Activated CD8-positive, alpha-beta T cell treated with anti-CD3 and anti-CD28 coated beads, Interleukin-2, amount 10 ng/mL, durations not matched to agents 7 days and 5 days (primary cell): ENCODE measurements around the gene CENPO. TPM values are rescaled to one million over a fixed set of nuclear protein-coding genes. Genes with fewer than 3 reads are reported as not detected.
A peak's percentile ranks its signal among the peaks of the same experiment; 100 is the strongest.

Source experiments
- ATAC-seq: fragments of 150-1000 bp; cut with Tn5 transposase; one replicate; pipeline ENCODE4 v1.10.0; 2021; ENCODE audit warnings: moderate library complexity
- CTCF ChIA-PET: fragments of 350-600 bp; sonication (Branson Sonifier 250); formaldehyde crosslinking; loops from one replicate; lab custom pipeline; 2021; ENCODE audit warnings: antibody characterized with exemption; lab: Charles Lee
- POLR2A ChIA-PET: fragments of 350-600 bp; sonication (Branson Sonifier 250); formaldehyde crosslinking; loops from one replicate; lab custom pipeline; 2021; ENCODE audit warnings: antibody characterized with exemption; lab: Charles Lee
- DNase-seq: peaks from one replicate; pipeline ENCODE4 v3.0.0-alpha.2; 2020
- H3K27ac Mint-ChIP-seq: one replicate; pipeline ENCODE4 v1.8.0; 2021; ENCODE audit warnings: mild to moderate bottlenecking, mixed read lengths
- H3K27me3 Mint-ChIP-seq: one replicate; pipeline ENCODE4 v1.8.0; 2021; ENCODE audit warnings: low read depth, mixed read lengths
- H3K36me3 Mint-ChIP-seq: one replicate; pipeline ENCODE4 v1.8.0; 2021; ENCODE audit warnings: low read depth, mixed read lengths
- H3K4me1 Mint-ChIP-seq: one replicate; pipeline ENCODE4 v1.8.0; 2021; ENCODE audit warnings: low read depth, mixed read lengths
- H3K4me3 Mint-ChIP-seq: one replicate; pipeline ENCODE4 v1.8.0; 2021; ENCODE audit warnings: mild to moderate bottlenecking, mixed read lengths
- H3K9me3 Mint-ChIP-seq: one replicate; pipeline ENCODE4 v1.8.0; 2022; ENCODE audit warnings: mixed read lengths; ENCODE audit not compliant: insufficient read depth
- total RNA-seq, 2 experiments: library from RNA; stranded (reverse); gene quantifications; one replicate each; pipeline ENCODE4 v1.2.3, GENCODE V29; 2021

The CENPO gene
- total RNA-seq, 2 experiments from 2014 or later, result 53.9 to 56.1 TPM

DNA sequence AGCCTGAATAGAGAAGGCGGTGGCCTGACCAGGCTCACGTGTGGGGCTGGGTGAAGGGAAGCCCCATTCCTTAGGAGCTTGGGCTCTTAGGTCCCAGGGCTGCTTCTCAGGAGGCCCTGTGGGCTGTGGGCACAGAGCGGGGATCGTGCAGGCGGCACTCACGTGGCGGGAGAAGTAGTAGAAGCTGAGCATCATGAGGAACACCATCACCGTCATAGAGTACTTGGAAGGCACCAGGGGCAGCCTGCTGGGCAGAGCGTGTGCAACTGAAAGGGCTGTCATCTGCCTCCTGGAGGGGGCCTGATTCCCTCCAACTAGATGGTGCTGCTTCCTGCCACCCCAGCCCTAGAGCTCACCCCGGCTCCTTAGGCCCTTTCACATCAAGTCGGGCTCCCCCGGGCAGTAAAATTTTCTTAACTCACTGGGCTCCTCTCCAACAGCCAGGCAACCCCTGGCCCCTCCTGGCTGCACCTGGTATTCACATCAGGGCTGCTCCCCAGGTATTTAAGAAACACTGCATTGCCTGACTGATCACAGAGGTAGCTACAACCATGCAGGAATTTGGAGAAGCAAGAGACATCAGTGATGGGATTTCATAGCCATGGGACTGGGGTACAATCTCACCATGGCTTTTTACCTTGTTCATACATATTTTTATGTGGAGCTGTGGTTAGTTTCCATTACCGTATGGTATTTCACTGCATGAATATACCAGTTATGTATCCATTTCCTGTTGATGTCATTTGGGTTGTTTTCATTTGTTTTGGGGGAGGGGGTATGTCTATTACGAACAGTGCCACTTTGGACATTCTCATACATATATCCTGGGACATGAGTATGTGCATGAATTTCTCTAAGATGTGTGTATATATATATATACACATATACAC is 32.9 kb downstream of the CENPO start:
- CTCF ChIA-PET, result interaction anchor here (0.8 to 6.5 kb wide), 10 partner anchors 13 to 417 kb away, joined by 3 to 96 read pairs (median 4); no protein-coding TSS in a partner anchor
- H3K4me3 Mint-ChIP-seq, result no peak overlapping the region
- DNase-seq (no peak), ATAC-seq (peak; percentile 18)
- H3K36me3 Mint-ChIP-seq, result peaks cover 49% of the 10 kb centered on the region
- H3K4me1 Mint-ChIP-seq, result peaks cover 14% of the 10 kb centered on the region
- H3K27me3 Mint-ChIP-seq, result no peaks in the 10 kb centered on the region
- POLR2A ChIA-PET, result no interaction called here
- H3K27ac Mint-ChIP-seq, result peak overlapping the region; percentile 36
- no peaks in the 10 kb centered on the region for H3K9me3 Mint-ChIP-seq

DNA sequence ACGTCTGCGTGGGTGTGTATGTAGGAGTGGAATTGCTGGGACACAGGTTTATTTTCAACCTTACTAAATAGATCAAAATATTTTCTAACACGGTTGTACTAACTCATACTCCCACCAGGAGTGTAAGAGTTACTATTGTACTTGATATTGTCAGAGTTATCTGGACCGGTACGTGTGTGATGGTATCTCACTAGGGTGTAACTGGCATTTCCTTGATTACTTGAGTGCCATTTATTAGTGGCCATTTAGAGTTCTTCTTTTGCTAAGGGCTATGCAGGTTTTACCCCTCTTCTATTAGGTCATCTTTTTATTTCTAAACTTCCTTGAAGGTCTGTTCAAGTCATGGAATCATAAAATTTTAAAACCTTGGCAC is 33.5 kb downstream of the CENPO start:
- DNase-seq, result no peak
- Mint-ChIP-seq H3K9me3 (no peaks in the 10 kb centered on the region), H3K4me1 (peaks cover 14% of the 10 kb centered on the region), H3K27ac (no peak overlapping the region), H3K36me3 (peaks cover 49% of the 10 kb centered on the region), H3K4me3 (no peak overlapping the region), H3K27me3 (no peaks in the 10 kb centered on the region)
- ATAC-seq, result no peak
- CTCF ChIA-PET, result interaction anchor here (0.6 to 6.5 kb wide), 19 partner anchors 8 to 1483 kb away, joined by 3 to 96 read pairs (median 4); partner anchors contain the start of gene TP53I3
- POLR2A ChIA-PET, result interaction anchor here (1.1 kb wide), 1 partner anchor 34 kb away, joined by 3 read pairs; no protein-coding TSS in a partner anchor

DNA sequence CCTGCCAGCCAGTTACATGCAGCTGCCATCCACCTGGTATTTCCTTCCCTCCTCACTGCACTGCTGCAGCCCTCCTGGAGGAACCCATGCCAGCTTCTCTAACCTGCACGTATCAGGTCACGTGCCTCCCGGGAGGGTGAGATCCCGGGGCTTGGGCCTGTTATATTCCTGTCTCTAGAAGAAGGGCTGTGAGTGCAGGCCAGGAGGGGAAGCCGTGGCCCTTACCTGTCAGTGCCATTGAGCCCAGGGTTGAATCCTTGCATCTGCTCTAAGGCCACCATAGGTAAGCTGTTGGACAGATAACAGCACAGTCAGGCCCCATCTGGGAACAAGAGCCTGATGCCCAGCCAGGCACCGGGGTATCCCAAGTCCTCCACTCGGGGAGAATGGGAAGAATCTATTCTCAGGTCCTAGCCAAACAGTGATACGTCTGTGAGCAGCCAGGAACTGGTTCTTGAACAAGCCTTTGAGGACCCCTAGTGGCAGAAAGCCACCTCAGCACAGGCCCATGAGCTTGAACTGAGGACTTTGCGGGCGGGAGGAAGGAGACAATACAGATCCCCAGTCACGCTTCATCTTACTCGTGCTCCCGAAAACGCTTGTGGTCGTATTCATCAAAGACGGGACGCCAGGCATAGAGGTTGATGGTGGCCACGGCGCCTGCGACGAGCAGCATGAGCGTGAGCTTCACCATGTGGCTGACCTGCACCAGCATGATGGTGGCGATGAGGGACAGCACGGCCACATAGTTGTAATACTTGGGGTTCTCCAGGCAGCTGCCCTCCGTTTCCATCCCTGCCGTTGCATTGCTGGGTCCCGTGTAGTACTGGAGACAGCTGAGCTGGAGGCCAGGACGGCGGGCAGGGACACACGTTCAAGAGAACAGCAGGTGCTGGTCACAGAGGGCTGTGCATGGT is 34.4 kb downstream of the CENPO start:
- no peak overlapping the region for H3K27ac Mint-ChIP-seq
- peak; percentile 84 for ATAC-seq

DNA sequence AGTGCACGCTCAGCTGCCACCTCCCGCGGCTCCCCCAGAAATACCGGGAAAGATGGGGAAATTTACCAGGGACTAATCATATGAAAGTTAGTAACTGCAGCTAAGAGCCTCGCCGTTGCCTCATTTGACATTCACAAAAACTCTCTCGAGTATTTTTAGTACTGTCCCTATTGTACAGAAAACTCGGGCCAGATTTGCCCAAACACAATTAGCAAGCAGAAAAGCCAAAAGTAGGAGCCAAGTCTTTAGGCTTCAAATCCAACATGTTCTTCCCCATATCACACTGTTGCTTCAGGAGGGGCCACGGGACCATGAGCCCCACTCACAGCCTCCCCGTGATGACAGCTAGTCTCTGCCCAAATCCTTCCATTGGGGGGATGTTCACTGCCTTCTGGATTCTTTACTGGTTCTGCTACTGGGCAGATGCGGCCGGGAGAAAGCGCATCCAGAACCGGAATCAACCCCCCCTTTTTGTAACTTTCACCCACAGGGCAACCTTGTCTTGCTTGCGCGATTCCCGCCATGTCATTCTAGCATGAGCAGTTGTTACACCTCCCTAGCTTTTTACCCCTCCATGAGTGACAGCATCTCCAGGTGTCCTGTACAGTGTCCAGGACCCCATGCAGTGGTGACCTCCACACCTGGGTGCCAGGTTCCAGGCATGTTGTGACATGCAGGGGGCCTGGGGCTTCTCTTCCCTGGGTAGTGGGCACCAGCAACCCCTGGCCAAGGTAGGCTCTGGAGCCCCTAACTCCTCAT is 35.2 kb downstream of the CENPO start:
- ChIA-PET POLR2A (interaction anchor here (1.0 kb wide), 1 partner anchor 418 kb away, joined by 3 read pairs; no protein-coding TSS in a partner anchor), CTCF (interaction anchor here (0.6 to 6.5 kb wide), 32 partner anchors 8 to 744 kb away, joined by 3 to 96 read pairs (median 4); partner anchors contain the start of genes CENPO, PTRHD1 and TP53I3)
- H3K4me1 Mint-ChIP-seq, result peaks cover 14% of the 10 kb centered on the region
- no peak overlapping the region for H3K27ac Mint-ChIP-seq
- H3K9me3 Mint-ChIP-seq, result no peaks in the 10 kb centered on the region
- no peaks in the 10 kb centered on the region for H3K27me3 Mint-ChIP-seq
- DNase-seq (no peak), ATAC-seq (no peak)
- peaks cover 39% of the 10 kb centered on the region for H3K36me3 Mint-ChIP-seq
- H3K4me3 Mint-ChIP-seq, result no peak overlapping the region

More for the DNA sequence above, 34.4 kb downstream of the CENPO start:
- POLR2A ChIA-PET, result interaction anchor here (1.0 to 1.1 kb wide), 2 partner anchors 35 to 417 kb away, joined by 3 read pairs; no protein-coding TSS in a partner anchor
- Mint-ChIP-seq H3K4me1 (peaks cover 14% of the 10 kb centered on the region), H3K9me3 (no peaks in the 10 kb centered on the region), H3K36me3 (peaks cover 43% of the 10 kb centered on the region), H3K4me3 (no peak overlapping the region), H3K27me3 (no peaks in the 10 kb centered on the region)
- DNase-seq, result peak; percentile 80
- CTCF ChIA-PET, result interaction anchor here (0.6 to 6.5 kb wide), 35 partner anchors 8 to 1483 kb away, joined by 3 to 96 read pairs (median 4); partner anchors contain the start of genes CENPO, PTRHD1 and TP53I3

DNA sequence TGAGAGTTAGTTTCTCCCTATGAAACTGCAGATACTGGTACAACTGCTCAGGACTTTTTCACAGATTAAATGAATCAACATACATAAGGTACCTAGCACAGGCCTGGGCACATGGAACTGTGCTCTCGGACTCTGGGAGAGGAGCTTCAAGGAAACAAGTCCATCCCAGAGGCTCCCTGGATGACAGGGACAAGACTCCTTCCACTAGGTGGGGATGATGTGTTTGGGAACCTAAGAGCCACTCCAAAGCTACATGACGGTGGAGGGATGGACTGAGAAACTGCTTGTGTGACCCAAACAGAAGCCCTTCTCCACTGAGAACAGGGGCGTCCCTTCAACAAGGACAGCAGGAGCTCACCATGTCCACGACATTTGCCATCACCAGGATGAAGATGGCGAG is 37.1 kb downstream of the CENPO start:
- no peak overlapping the region for H3K27ac Mint-ChIP-seq
- no peak overlapping the region for H3K4me3 Mint-ChIP-seq
- ChIA-PET POLR2A (no interaction called here), CTCF (interaction anchor here (0.6 to 1.3 kb wide), 4 partner anchors 17 to 408 kb away, joined by 3 to 4 read pairs (median 3); no protein-coding TSS in a partner anchor)
- no peaks in the 10 kb centered on the region for H3K9me3 Mint-ChIP-seq
- no peak for ATAC-seq
- peaks cover 14% of the 10 kb centered on the region for H3K4me1 Mint-ChIP-seq
- H3K36me3 Mint-ChIP-seq, result peaks cover 31% of the 10 kb centered on the region
- no peaks in the 10 kb centered on the region for H3K27me3 Mint-ChIP-seq
- no peak for DNase-seq

DNA sequence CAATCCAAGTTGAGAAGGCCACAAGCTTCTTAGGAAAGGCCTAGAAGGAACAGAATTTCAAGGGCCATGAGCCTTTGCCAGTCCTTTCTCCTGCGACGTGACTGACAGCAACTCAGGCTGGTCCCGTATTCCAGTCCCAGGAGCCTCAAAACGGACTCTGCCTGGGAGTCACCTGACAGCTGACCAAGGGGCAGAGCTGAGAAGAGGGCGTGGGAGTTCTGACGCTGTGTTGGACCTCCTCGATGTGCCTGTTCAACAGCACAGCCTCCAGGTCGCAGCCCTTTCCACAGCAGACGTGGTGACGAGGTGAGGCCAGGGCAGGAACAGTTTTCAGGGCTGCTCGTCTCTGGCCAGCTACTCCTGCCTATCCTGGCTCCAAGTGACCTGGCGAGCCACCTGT is 37.6 kb downstream of the CENPO start:
- no peaks in the 10 kb centered on the region for H3K27me3 Mint-ChIP-seq
- CTCF ChIA-PET, result interaction anchor here (0.6 to 1.3 kb wide), 4 partner anchors 17 to 408 kb away, joined by 3 to 4 read pairs (median 3); no protein-coding TSS in a partner anchor
- ATAC-seq, result no peak
- POLR2A ChIA-PET, result no interaction called here
- H3K36me3 Mint-ChIP-seq, result peaks cover 28% of the 10 kb centered on the region
- DNase-seq, result no peak
- peaks cover 11% of the 10 kb centered on the region for H3K4me1 Mint-ChIP-seq
- H3K4me3 Mint-ChIP-seq, result no peak overlapping the region
- H3K9me3 Mint-ChIP-seq, result no peaks in the 10 kb centered on the region
- no peak overlapping the region for H3K27ac Mint-ChIP-seq

DNA sequence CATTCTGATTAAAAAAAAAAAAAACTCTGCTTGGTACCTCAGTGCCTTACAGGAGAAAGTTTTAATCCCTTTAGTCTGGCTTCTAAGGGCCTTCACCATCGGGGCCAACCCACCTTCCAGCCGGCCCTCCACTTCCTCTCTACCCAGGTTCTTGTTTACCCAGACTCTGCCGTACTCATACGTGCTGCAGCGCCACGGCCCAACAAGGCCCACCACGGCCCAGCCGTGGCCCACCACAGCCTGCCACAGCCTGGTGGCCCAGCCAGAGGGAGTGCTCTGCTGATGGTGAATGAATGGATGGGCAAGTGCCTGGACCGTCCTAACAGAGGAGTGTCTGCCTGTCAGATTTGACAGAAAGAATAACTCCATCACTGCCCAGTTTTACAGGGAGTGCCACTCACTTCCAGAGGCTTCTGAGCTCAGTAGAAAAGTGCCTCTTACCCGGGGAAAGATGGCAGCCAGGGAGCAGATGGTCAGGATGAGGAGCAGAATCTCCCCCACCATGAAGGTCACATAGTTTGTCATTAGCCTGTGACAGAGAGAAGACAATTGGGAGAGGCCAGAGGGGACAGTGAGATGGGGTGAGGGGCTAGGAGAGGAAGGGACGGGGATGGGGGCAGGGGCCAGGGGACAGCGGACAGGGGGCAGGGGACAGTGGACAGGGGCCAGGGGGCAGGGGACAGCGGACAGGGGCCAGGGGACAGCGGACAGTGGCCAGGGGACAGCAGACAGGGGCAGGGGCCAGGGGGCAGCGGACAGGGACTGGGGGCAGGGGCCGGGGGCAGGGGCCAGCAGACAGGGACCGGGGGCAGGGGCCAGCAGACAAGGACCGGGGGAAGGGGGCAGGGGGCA is 38.2 kb downstream of the CENPO start:
- no peak overlapping the region for H3K27ac Mint-ChIP-seq
- peaks cover 28% of the 10 kb centered on the region for H3K36me3 Mint-ChIP-seq
- CTCF ChIA-PET, result interaction anchor here (1.0 to 1.3 kb wide), 2 partner anchors 18 to 421 kb away, joined by 3 read pairs; no protein-coding TSS in a partner anchor

DNA sequence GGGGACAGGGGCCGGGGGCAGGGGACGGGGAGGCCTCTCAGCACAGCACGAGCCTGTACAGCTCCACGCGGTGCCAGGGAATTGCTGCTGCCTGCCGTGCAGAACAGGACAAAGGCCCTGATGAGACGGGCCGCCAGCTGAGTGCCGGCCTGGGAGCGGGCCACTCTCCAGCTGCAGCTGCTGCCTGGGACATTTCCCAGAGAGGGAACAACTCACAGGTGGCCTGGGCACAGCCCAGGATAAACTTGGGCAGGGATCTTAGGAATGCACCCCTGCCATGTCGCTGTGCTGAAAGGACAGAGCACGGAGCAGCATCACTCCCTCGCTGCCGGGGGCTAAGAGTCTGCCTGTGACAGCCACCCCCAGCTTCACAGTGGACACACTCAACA is 38.8 kb downstream of the CENPO start:
- H3K9me3 Mint-ChIP-seq, result no peaks in the 10 kb centered on the region
- no peaks in the 10 kb centered on the region for H3K27me3 Mint-ChIP-seq
- peak overlapping the region; percentile 3 for H3K27ac Mint-ChIP-seq
- POLR2A ChIA-PET, result no interaction called here
- CTCF ChIA-PET, result interaction anchor here (1.0 kb wide), 1 partner anchor 422 kb away, joined by 3 read pairs; no protein-coding TSS in a partner anchor
- H3K4me1 Mint-ChIP-seq, result no peaks in the 10 kb centered on the region
- DNase-seq, result no peak
- peaks cover 27% of the 10 kb centered on the region for H3K36me3 Mint-ChIP-seq
- no peak overlapping the region for H3K4me3 Mint-ChIP-seq
- no peak for ATAC-seq

More for the DNA sequence above, 38.2 kb downstream of the CENPO start:
- no peaks in the 10 kb centered on the region for H3K9me3 Mint-ChIP-seq
- POLR2A ChIA-PET, result no interaction called here
- peaks cover 4% of the 10 kb centered on the region for H3K4me1 Mint-ChIP-seq
- ATAC-seq (no peak), DNase-seq (no peak)
- H3K4me3 Mint-ChIP-seq, result no peak overlapping the region
- H3K27me3 Mint-ChIP-seq, result no peaks in the 10 kb centered on the region

DNA sequence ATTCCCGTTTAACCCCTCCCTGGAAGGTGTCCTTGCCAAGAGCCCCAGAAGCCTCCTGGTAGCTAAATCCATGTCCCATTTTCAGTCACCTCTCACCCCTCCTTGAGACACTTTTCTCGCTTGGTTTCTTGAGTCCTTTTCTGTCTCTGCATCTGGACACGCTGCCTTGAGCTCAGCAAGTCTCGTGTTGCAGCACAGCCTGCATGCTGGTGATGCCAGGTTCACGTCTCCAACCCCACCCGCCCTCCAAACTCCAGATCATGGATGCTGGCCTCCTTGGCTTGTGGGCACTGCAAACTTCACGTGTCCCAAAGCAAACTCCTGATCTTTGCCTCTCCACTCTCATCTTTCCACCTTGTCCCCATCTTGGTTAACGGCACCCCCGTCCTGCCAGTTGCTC is 39.3 kb downstream of the CENPO start:
- Mint-ChIP-seq H3K36me3 (peaks cover 24% of the 10 kb centered on the region), H3K27ac (peak overlapping the region; percentile 3), H3K9me3 (no peaks in the 10 kb centered on the region), H3K4me1 (no peaks in the 10 kb centered on the region), H3K27me3 (no peaks in the 10 kb centered on the region), H3K4me3 (no peak overlapping the region)
- no peak for DNase-seq
- CTCF ChIA-PET, result interaction anchor here (1.0 kb wide), 1 partner anchor 422 kb away, joined by 3 read pairs; no protein-coding TSS in a partner anchor
- no peak for ATAC-seq
- POLR2A ChIA-PET, result no interaction called here
